Osteocyte (in vitro differentiated cells): ENCODE measurements around the gene HOXD3. TPM values are rescaled to one million over a fixed set of nuclear protein-coding genes. Genes with fewer than 3 reads are reported as not detected.

Experiments used
- DNase-seq: peaks from one replicate; pipeline ENCODE4 v3.0.0; 2021; ENCODE audit warnings: mixed read lengths; ENCODE audit not compliant: unreplicated experiment; ENCODE audit errors: extremely low spot score
- H3K27ac Mint-ChIP-seq: one replicate; pipeline ENCODE4 v1.8.0; 2021; ENCODE audit warnings: mild to moderate bottlenecking, mixed read lengths; ENCODE audit not compliant: unreplicated experiment
- H3K27me3 Mint-ChIP-seq: one replicate; pipeline ENCODE4 v1.8.0; 2021; ENCODE audit warnings: mixed read lengths; ENCODE audit not compliant: unreplicated experiment
- H3K36me3 Mint-ChIP-seq: one replicate; pipeline ENCODE4 v1.8.0; 2021; ENCODE audit warnings: mixed read lengths; ENCODE audit not compliant: unreplicated experiment
- H3K4me1 Mint-ChIP-seq: one replicate; pipeline ENCODE4 v1.8.0; 2021; ENCODE audit warnings: mixed read lengths; ENCODE audit not compliant: unreplicated experiment
- H3K4me3 Mint-ChIP-seq: one replicate; pipeline ENCODE4 v1.8.0; 2021; ENCODE audit warnings: mild to moderate bottlenecking, moderate library complexity, mixed read lengths; ENCODE audit not compliant: unreplicated experiment
- H3K9me3 Mint-ChIP-seq: one replicate; pipeline ENCODE4 v1.8.0; 2021; ENCODE audit warnings: mixed read lengths; ENCODE audit not compliant: unreplicated experiment
- total RNA-seq: library from RNA; stranded (reverse); gene quantifications from 2 replicates; pipeline ENCODE4 v1.2.1, GENCODE V29; 2021
- TF ChIP-seq, protein P1 (sequence below): fragments of 200-600 bp; sonication (generic); IDR thresholded peaks from 2 replicates; pipeline ENCODE4 v1.5.0; 2021; ENCODE audit warnings: antibody characterized with exemption, mild to moderate bottlenecking, moderate library complexity

HOXD3 gene
- total RNA-seq, 1 donor from 2014 or later = not detected

DNA sequence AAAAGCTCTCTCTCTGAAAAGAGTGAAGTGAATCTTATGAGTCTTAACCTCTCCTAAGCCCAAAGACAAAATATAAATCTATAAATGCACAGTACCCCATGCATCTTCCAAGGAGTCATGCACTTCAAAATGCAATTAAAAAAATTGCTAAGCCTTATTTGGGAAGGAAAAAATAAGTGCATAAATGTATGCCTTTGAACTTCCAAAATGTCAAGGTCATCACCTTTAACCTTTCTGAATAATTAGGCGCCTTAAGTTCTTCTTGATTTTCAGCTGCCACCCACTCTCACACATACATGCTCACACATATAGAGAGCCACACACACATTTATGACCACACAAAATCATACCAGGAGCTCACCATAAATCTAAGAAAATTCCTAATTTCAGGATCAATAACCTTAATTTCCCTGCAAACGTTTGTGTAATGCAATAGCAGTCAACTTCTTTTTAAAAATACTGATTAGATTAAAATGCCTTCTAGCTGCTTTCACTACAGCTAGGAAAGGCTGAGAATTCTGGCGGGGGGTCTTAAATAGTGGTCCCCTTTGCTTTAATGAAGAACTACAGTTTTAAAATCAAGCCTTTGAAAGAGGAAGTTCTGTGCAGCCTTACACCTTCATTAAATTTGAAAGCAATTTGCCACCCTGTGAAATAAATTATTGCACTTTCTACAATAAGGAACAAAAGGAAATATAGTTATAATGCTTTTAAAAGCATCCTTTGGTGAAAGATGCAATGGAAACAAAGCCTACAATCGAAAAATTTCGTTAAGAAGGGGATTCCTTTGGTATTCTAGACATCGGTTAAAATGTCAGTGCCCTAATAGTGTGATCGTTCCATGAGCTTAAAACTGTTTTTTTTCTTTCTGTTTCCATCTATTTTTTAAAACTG is 46.4 kb upstream of the HOXD3 start:
- H3K27me3 Mint-ChIP-seq = peaks cover 83% of the 10 kb centered on the region
- no peak overlapping the region for H3K27ac Mint-ChIP-seq
- DNase-seq = no peak
- TF ChIP-seq, protein P1, sequence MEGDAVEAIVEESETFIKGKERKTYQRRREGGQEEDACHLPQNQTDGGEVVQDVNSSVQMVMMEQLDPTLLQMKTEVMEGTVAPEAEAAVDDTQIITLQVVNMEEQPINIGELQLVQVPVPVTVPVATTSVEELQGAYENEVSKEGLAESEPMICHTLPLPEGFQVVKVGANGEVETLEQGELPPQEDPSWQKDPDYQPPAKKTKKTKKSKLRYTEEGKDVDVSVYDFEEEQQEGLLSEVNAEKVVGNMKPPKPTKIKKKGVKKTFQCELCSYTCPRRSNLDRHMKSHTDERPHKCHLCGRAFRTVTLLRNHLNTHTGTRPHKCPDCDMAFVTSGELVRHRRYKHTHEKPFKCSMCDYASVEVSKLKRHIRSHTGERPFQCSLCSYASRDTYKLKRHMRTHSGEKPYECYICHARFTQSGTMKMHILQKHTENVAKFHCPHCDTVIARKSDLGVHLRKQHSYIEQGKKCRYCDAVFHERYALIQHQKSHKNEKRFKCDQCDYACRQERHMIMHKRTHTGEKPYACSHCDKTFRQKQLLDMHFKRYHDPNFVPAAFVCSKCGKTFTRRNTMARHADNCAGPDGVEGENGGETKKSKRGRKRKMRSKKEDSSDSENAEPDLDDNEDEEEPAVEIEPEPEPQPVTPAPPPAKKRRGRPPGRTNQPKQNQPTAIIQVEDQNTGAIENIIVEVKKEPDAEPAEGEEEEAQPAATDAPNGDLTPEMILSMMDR = no peak
- peaks cover 18% of the 10 kb centered on the region for H3K4me1 Mint-ChIP-seq
- no peak overlapping the region for H3K4me3 Mint-ChIP-seq
- H3K9me3 Mint-ChIP-seq = no peaks in the 10 kb centered on the region
- H3K36me3 Mint-ChIP-seq = no peaks in the 10 kb centered on the region

- Mint-ChIP-seq H3K4me1 (peaks cover 13% of the 10 kb centered on the region), H3K36me3 (no peaks in the 10 kb centered on the region), H3K27ac (no peak overlapping the region), H3K4me3 (no peak overlapping the region), H3K9me3 (no peaks in the 10 kb centered on the region), H3K27me3 (peaks cover 82% of the 10 kb centered on the region)
- DNase-seq = no peak
- TF ChIP-seq, protein P1 = peak; percentile 63
Observed at GRCh38 chr2:176111309-176111663, 45.8 kb upstream of the HOXD3 start.

DNA sequence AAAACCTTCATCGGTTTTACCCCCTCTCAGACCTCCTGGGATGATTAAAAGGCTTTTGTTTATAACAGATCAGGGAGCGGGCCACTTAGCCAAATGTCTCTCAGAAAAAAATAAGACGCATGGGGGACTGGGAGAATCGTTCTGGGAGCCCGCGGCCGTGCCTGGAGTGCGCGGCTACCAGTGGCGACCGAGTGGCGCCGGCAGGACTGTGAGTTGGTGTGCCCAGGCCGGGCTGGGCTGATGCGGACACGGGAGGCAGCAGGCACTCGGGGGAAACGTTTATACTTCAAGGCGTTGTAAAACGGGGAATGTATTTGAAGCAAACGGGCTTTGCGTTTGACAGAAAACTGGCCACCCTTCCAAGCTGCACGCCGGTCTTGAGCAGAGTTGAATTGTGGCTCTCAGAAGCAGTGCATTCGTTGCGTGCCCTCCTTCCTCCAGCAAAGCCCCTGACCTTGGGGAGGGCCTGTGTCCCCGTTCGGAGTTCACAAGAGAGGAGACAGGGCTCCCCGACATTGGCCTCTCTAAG is 45.2 kb upstream of the HOXD3 start:
- no peak for DNase-seq
- Mint-ChIP-seq H3K27ac (no peak overlapping the region), H3K36me3 (no peaks in the 10 kb centered on the region), H3K4me3 (no peak overlapping the region), H3K4me1 (peaks cover 11% of the 10 kb centered on the region), H3K27me3 (peaks cover 86% of the 10 kb centered on the region), H3K9me3 (no peaks in the 10 kb centered on the region)
- TF ChIP-seq, protein P1 = no peak

DNA sequence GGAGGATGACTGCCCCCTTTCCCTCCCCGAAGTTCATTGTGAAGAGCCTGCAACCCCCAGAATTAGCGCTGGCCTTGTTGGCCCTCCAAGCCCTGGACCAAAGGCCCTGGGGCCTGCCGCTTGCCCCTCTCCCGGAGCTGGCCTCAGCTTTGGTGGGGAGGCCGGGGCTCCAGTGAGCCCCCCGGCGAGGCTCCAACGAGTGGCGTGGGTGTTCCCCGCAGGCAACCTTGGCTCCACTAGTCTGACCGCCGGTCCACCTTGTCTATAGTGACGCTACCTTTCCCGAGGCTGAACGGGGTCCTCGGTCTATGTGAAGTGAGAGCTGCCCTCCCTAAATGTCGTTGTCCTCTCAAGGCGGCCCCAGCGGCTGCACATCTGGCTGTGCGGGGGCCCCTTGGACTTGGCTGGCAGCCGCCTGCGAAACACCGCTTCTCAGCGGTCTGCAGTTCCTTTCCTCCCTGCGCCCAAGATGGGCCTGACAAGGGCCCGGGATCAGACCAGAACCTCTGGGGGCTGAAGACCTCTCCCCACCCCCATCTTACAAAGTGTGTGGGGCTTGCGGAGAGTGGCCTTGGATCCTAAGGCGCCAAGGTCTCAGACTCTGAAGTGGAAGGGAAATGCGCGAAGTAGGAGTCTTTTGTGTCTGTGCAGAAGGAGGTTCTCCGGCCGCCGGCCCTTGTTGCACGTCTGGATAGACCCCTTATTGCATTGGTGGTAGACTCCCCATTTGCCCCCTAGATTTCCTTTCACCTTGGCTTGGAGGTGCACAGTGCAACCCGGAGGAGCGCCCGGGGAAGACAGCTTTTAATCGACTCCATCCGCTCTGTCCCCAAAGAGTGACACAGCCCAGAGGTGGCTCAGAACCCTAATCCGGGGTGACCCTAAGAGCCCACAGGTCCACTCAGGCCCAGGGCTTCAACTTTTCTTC is 44.5 kb upstream of the HOXD3 start:
- Mint-ChIP-seq H3K27ac (no peak overlapping the region), H3K9me3 (no peaks in the 10 kb centered on the region), H3K4me3 (no peak overlapping the region), H3K36me3 (no peaks in the 10 kb centered on the region), H3K4me1 (peaks cover 7% of the 10 kb centered on the region), H3K27me3 (peaks cover 87% of the 10 kb centered on the region)
- TF ChIP-seq, protein P1 = no peak
- DNase-seq = no peak
